HCT116 (cell line): Measurements from ENCODE around the gene ACAN. TPM values are rescaled to one million over a fixed set of nuclear protein-coding genes. Genes with fewer than 3 reads are reported as not detected.

Experiments used
- ATAC-seq: fragments of 200-7000 bp; cut with Tn5 transposase; 2 replicates; pipeline ENCODE4 v1.9.1; 2020; ENCODE audit warnings: mild to moderate bottlenecking, moderate library complexity
- BruUV-seq: library from RNA; stranded (reverse); fragments of 400-500 nt; replicated peaks from 2 replicates; lab custom pipeline; 2021; lab: Mats Ljungman, UMichigan
- CTCF ChIA-PET: fragments of 300-600 bp; sonication (Branson Sonifier 250); formaldehyde crosslinking; loops from one replicate; lab custom pipeline; 2021; ENCODE audit warnings: antibody characterized with exemption; lab: Charles Lee
- POLR2A ChIA-PET: fragments of 300-600, 350-600 bp; sonication (Branson Sonifier 250); formaldehyde crosslinking; loops from one replicate; lab custom pipeline; 2021; ENCODE audit warnings: antibody characterized with exemption; lab: Charles Lee
- RAD21 ChIA-PET, 2 experiments: fragments of 300-600 bp; sonication (Branson Sonifier 250); formaldehyde crosslinking; loops; one replicate each; lab custom pipeline; 2023; ENCODE audit warnings: low total read pairs in 2 of 2; ENCODE audit not compliant: uncharacterized antibody in 2 of 2, unreplicated experiment in 2 of 2, low non-redundant PET in 1 of 2; lab: Charles Lee
- DNase-seq: peaks from one replicate; pipeline ENCODE4 v3.0.0-alpha.2; 2010; ENCODE audit warnings: low read depth, low spot score
- H2AFZ ChIP-seq: fragments of 200-600 bp; shearing (Covaris generic), sonication (generic); 2 replicates; pipeline ENCODE4 v1.6.1; 2017; ENCODE audit warnings: low read depth, mixed run types, mixed read lengths, antibody characterized with exemption, low read length; ENCODE audit not compliant: poor library complexity, severe bottlenecking
- H3K27ac ChIP-seq: 2 replicates; pipeline ENCODE4 v1.5.1; 2012; ENCODE audit warnings: low read depth, low read length
- H3K27me3 ChIP-seq: fragments of 200-600 bp; sonication (generic); 2 replicates; pipeline ENCODE4 v1.6.1; 2016; ENCODE audit warnings: mixed run types, low read length, mixed read lengths; ENCODE audit not compliant: insufficient read depth
- H3K36me3 ChIP-seq, 2 experiments: fragments of 200-500 bp in 1 of 2; fragments of 200-600 bp in 1 of 2; sonication (Bioruptor generic) in 1 of 2; sonication (generic) in 1 of 2; 2 replicates each; pipeline versions ENCODE4 v1.5.1 to v1.6.1; 2014 to 2016; ENCODE audit warnings: low read length in 2 of 2, inconsistent platforms in 1 of 2, mixed read lengths in 1 of 2, mixed run types in 1 of 2; ENCODE audit not compliant: insufficient read depth in 2 of 2, control insufficient read depth in 1 of 2
- H3K4me1 ChIP-seq, 2 experiments: fragments of 200-600 bp in 1 of 2; sonication (generic) in 1 of 2; 2 replicates each; pipeline versions ENCODE4 v1.5.1 to v1.6.1; 2012 to 2017; ENCODE audit warnings: low read length in 2 of 2, inconsistent platforms in 1 of 2, mild to moderate bottlenecking in 1 of 2, mixed read lengths in 1 of 2, mixed run types in 1 of 2, moderate library complexity in 1 of 2; ENCODE audit not compliant: insufficient read depth in 2 of 2, control insufficient read depth in 1 of 2
- H3K4me2 ChIP-seq: fragments of 200-600 bp; sonication (generic); 2 replicates; pipeline ENCODE4 v1.6.1; 2017; ENCODE audit warnings: mixed run types, low read length, mixed read lengths
- H3K4me3 ChIP-seq, 2 experiments: fragments of 200-600 bp in 1 of 2; sonication (generic) in 1 of 2; replicated peaks in 1 of 2; 2 replicates each; pipeline ENCODE4 v1.5.1; 2011 to 2016; ENCODE audit warnings: low read length in 2 of 2, control low read depth in 1 of 2, low read depth in 1 of 2, mild to moderate bottlenecking in 1 of 2, mixed read lengths in 1 of 2, mixed run types in 1 of 2
- H3K79me2 ChIP-seq: fragments of 200-600 bp; sonication (generic); 2 replicates; pipeline ENCODE4 v1.6.1; 2017; ENCODE audit warnings: mild to moderate bottlenecking, mixed run types, low read length, moderate library complexity, mixed read lengths; ENCODE audit not compliant: insufficient read depth
- H3K9ac ChIP-seq: fragments of 200-600 bp; sonication (generic); 2 replicates; pipeline ENCODE4 v1.6.1; 2016; ENCODE audit warnings: low read length, mixed read lengths
- H3K9me2 ChIP-seq: fragments of 200-600 bp; sonication (generic), shearing (Covaris generic); 2 replicates; pipeline ENCODE4 v1.6.1; 2017; ENCODE audit warnings: mixed run types, mild to moderate bottlenecking, moderate library complexity; ENCODE audit not compliant: insufficient read depth
- H3K9me3 ChIP-seq, 2 experiments: fragments of 200-500 bp in 1 of 2; fragments of 200-600 bp in 1 of 2; sonication (Bioruptor generic) in 1 of 2; sonication (generic) in 1 of 2; 2 replicates each; pipeline ENCODE4 v1.6.1; 2014 to 2017; ENCODE audit warnings: low read length in 2 of 2, mixed read lengths in 2 of 2, inconsistent platforms in 1 of 2, low read depth in 1 of 2, mild to moderate bottlenecking in 1 of 2, mixed run types in 1 of 2, moderate library complexity in 1 of 2; ENCODE audit not compliant: control insufficient read depth in 1 of 2, insufficient read depth in 1 of 2
- H4K20me1 ChIP-seq: fragments of 200-600 bp; sonication (generic), shearing (Covaris generic); 2 replicates; pipeline ENCODE4 v1.6.1; 2017; ENCODE audit warnings: mixed run types, mild to moderate bottlenecking, moderate library complexity; ENCODE audit not compliant: insufficient read depth
- CBX3 ChIP-seq: IDR thresholded peaks from 2 replicates; pipeline ENCODE4 v1.6.1; 2012; ENCODE audit warnings: low read depth
- CEBPB ChIP-seq: IDR thresholded peaks from 2 replicates; pipeline ENCODE4 v1.6.1; 2012; ENCODE audit warnings: low read depth
- RAD21 ChIP-seq: IDR thresholded peaks from 2 replicates; pipeline ENCODE4 v1.6.1; 2012; ENCODE audit warnings: low read depth, mild to moderate bottlenecking
- REST ChIP-seq: IDR thresholded peaks from 2 replicates; pipeline ENCODE4 v1.6.1; 2012; ENCODE audit warnings: low read depth
- SIN3A ChIP-seq: IDR thresholded peaks from 2 replicates; pipeline ENCODE4 v1.6.1; 2012; ENCODE audit warnings: low read depth
- SRF ChIP-seq: IDR thresholded peaks from 2 replicates; pipeline ENCODE4 v1.6.1; 2012; ENCODE audit warnings: low read depth
- TCF7L2 ChIP-seq: IDR thresholded peaks from 2 replicates; pipeline ENCODE4 v1.7.0; 2011; ENCODE audit warnings: borderline replicate concordance, inconsistent platforms; ENCODE audit not compliant: insufficient read depth, insufficient read length; ENCODE audit errors: extremely low read depth
- intact Hi-C: fragments of 100-400 bp; cut with micrococcal nuclease; formaldehyde crosslinking; loops from 2 replicates; pipeline ENCODE4 v1.10.0; 2022
- total RNA-seq: library from RNA; stranded (reverse); gene quantifications from one replicate; pipeline ENCODE4 v1.2.1, GENCODE V29; 2021; ENCODE audit not compliant: unreplicated experiment
- TF ChIP-seq, protein P1 (sequence below): IDR thresholded peaks from 2 replicates; pipeline ENCODE4 v1.6.1; 2011; ENCODE audit warnings: mild to moderate bottlenecking, low read length, moderate library complexity; ENCODE audit not compliant: insufficient replicate concordance; ENCODE audit errors: extremely low read depth

Gene ACAN
- total RNA-seq, 1 experiment from 2014 or later: not detected

- TF ChIP-seq REST (no peak), RAD21 (no peak)
- TF ChIP-seq, all 23 proteins: peak for 0
Measured at GRCh38 chr15:88800738-88801137, 2.5 kb upstream of the ACAN start (continued).

GRCh38 chr15:88802250-88802990 lies 816 bp upstream of the ACAN start:
- no peak overlapping the region for H2AFZ ChIP-seq
- H3K79me2 ChIP-seq: no peaks in the 10 kb centered on the region
- H3K4me3 ChIP-seq: no peak overlapping the region
- POLR2A ChIA-PET: no interaction called here
- no peaks in the 10 kb centered on the region for H4K20me1 ChIP-seq
- no peak for TF ChIP-seq CBX3
- no peak for TF ChIP-seq REST
- no peak for TF ChIP-seq RAD21
- no peak for TF ChIP-seq SIN3A
- TF ChIP-seq CEBPB: no peak
- TF ChIP-seq SRF: no peak
- no peak for TF ChIP-seq TCF7L2
- TF ChIP-seq, protein P1, sequence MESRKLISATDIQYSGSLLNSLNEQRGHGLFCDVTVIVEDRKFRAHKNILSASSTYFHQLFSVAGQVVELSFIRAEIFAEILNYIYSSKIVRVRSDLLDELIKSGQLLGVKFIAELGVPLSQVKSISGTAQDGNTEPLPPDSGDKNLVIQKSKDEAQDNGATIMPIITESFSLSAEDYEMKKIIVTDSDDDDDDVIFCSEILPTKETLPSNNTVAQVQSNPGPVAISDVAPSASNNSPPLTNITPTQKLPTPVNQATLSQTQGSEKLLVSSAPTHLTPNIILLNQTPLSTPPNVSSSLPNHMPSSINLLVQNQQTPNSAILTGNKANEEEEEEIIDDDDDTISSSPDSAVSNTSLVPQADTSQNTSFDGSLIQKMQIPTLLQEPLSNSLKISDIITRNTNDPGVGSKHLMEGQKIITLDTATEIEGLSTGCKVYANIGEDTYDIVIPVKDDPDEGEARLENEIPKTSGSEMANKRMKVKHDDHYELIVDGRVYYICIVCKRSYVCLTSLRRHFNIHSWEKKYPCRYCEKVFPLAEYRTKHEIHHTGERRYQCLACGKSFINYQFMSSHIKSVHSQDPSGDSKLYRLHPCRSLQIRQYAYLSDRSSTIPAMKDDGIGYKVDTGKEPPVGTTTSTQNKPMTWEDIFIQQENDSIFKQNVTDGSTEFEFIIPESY: no peak
- RAD21 ChIA-PET: no interaction called here
- no TSS peak for BruUV-seq
- ATAC-seq (no peak), DNase-seq (no peak)
- H3K4me1 ChIP-seq: peaks cover 0 to 9% of the 10 kb centered on the region in 2 experiments; a peak in 2 of 4 replicates
- H3K9me3 ChIP-seq: no peaks in the 10 kb centered on the region
- no peaks in the 10 kb centered on the region for H3K36me3 ChIP-seq
- no peaks in the 10 kb centered on the region for H3K9me2 ChIP-seq
- intact Hi-C loops: no loop called here
- H3K27me3 ChIP-seq: peaks cover 5% of the 10 kb centered on the region; the same call in 1 of the 2 replicates
- no peak overlapping the region for H3K27ac ChIP-seq
- CTCF ChIA-PET: no interaction called here
- no peak overlapping the region for H3K9ac ChIP-seq
- no peak overlapping the region for H3K4me2 ChIP-seq
